ENCODE results near the gene RASGEF1B.

DNA sequence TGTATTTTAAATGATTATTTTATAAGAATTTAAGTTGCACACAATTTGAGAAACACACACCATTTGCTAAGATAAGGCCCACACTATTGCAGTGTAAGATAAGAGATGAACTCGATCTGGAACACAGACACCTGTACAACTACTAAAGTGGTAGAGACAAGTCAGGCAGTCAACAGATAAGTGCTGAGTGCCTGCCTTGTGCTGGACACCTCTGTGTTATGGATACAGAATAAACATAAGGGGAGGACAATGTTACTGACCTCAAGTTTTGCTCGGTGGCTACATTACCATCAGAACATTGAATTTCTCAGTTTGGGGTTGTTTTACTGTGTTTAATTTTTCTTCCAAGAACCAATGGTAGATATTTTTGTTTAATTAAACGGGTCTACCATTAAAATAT is 74.1 kb downstream of the RASGEF1B start:
- TF ChIP-seq, protein P1, sequence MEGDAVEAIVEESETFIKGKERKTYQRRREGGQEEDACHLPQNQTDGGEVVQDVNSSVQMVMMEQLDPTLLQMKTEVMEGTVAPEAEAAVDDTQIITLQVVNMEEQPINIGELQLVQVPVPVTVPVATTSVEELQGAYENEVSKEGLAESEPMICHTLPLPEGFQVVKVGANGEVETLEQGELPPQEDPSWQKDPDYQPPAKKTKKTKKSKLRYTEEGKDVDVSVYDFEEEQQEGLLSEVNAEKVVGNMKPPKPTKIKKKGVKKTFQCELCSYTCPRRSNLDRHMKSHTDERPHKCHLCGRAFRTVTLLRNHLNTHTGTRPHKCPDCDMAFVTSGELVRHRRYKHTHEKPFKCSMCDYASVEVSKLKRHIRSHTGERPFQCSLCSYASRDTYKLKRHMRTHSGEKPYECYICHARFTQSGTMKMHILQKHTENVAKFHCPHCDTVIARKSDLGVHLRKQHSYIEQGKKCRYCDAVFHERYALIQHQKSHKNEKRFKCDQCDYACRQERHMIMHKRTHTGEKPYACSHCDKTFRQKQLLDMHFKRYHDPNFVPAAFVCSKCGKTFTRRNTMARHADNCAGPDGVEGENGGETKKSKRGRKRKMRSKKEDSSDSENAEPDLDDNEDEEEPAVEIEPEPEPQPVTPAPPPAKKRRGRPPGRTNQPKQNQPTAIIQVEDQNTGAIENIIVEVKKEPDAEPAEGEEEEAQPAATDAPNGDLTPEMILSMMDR (IDR thresholded peaks at IDR 0.05), result no peak
- no peak for TF ChIP-seq POLR2A (IDR thresholded peaks at IDR 0.05)
